GM18520 (cell line): ENCODE results near the gene ZBTB12.
"Not testable (repeated sequence)": the region's sequence is repeated elsewhere in the genome, so short reads cannot be mapped to it uniquely, and the experiment has no call there.

Source experiments
- ATAC-seq: cut with Tn5 transposase; IDR thresholded peaks from one replicate; pipeline ENCODE4 v1.9.1; 2021; ENCODE audit not compliant: unreplicated experiment

Gene ZBTB12

GRCh38 chr6:31851980-31852718 is 49.7 kb downstream of the ZBTB12 start:
- not testable (repeated sequence) for ATAC-seq

- ATAC-seq, result no peak
Measured at GRCh38 chr6:31851485-31851832, 50.4 kb downstream of the ZBTB12 start.

GRCh38 chr6:31850765-31851484 is 51.0 kb downstream of the ZBTB12 start:
- ATAC-seq, result no peak
